Cortex of kidney (tissue), 1 donor: ENCODE data around the gene PCNX1.
"Not testable (repeated sequence)": the region's sequence is repeated elsewhere in the genome, so short reads cannot be mapped to it uniquely, and the experiment has no call there.

Source experiments
- DNase-seq: peaks from one replicate; lab custom pipeline; 2025; lab: John Stamatoyannopoulos, UW

PCNX1 gene

GRCh38 chr14:70907176-70907995, at the start of gene PCNX1:
PCNX1 (plus strand) TSS chr14:70907459; CDS start chr14:70907851, 392 bp downstream.
- no peak for DNase-seq

DNA sequence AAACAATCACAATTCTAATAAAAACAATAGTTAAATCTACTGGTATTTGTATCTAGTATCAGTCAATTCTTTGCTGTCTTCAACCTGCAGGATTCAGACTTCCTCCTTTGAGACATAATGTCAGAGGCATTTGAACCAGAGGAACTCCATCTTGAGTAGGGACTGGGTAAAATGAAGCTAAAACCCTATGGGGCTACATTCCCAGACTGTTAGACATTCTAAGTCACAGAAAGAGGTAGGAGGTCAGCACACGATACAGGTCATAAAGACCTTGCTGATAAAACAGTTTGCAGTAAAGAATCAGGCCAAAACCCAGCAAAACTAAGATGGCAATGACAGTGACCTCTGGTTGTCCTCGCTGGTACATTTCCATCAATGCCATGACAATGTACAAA, 49.8 kb upstream of the PCNX1 start:
- no peak for DNase-seq

DNA sequence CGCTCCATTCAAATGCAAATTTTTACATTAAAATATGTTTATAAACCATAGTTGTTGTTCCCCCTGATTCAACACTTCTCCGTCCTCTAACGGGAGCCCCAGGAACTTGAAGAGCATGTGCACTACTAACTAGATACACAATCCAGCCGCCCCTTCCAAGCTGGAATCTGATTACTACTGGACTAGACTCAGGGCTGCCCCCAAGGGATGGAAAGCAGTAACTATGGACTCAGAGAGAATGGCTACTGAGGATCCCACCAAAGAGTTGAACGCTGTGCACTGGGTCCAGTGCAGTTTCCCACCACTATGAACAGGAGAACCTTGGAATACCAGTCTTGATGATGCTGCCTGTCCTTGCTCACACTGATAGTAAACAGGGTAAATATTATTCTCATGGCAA, 48.6 kb upstream of the PCNX1 start:
- DNase-seq, result no peak

GRCh38 chr14:70866992-70867391, 40.3 kb upstream of the PCNX1 start:
- DNase-seq, result not testable (repeated sequence)

DNA sequence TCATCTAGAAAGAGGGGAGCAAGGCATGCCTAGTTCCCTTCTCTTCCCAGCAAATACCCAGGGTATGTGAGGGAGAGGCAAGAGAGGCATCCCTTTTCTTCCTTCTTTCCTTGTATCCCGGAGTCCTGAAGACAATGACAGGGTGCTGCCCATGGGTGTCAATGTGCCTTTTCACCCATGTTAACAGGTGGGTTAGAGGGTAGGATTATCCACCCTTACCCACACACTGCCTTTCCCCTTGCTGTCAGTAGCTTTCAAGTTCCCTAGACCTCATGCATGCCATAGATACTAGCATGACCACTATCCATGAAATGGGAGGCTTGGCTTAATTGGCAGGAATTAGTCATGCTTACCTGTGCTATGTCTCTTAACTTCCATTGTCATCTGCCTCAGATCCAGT, 36.3 kb upstream of the PCNX1 start:
- no peak for DNase-seq

DNA sequence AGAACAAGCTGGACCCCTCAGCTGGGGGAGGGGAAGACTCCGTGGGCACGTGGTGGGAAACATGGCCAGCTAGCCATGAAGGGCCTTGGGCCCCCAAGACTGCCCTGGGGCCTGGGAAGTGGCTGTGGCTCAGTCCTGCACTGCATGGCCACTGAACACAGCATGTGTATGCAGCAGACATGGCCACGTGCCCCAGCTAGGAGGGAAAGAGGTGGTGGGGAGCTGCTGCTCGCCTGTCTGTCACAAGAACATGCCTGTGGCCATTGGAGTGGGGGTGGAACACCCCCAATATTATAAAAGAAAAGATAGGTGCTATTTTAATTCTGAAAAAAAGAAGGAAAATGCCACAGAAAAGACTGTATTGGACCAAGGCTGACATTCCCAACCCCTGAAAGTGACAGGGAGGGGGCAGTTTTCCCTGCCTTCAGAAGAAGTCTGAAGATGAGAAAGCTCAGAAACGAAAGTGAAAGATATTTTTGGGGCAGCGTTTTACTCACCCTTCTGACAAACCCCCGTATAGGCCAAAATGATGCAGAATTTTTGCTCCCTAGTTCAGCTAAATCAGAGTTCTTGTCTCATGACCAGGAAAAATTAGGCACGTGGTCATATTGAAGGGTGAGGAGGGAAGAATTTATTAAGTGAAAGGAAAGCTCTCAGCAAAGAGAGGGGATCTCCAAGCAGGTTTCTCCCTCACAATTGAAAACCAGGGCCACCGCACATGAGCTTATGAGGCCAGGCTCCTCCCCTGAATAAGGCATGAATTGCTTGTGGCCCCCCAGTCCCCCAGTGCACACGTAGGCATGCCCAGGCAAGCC, 35.2 kb upstream of the PCNX1 start:
- no peak for DNase-seq

- DNase-seq, result no peak
These were observed 34.6 kb upstream of the PCNX1 start for GRCh38 chr14:70872678-70873020.

DNA sequence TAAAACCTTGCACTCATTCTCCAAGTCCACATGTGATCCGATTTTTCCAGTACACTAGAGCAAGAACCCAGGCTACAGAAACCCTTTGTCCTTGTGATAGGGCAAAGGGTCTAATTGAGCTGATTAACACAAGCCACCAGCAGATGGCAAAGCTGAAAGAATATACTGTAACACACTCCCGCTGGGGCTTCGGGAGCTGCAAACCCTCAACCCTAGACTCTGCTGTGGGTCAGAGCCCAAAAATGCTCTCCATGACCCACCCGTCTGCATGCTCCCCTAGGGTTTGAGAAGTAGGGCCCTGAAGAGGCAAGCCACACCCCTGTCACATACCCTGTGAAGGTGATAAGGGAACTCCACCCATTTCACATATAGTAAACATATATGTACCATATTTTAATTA, 33.6 kb upstream of the PCNX1 start:
- no peak for DNase-seq

- DNase-seq, result not testable (repeated sequence)
These were observed 31.3 kb upstream of the PCNX1 start for GRCh38 chr14:70875811-70876460.

GRCh38 chr14:70879448-70879847, 27.8 kb upstream of the PCNX1 start:
- DNase-seq, result no peak

DNA sequence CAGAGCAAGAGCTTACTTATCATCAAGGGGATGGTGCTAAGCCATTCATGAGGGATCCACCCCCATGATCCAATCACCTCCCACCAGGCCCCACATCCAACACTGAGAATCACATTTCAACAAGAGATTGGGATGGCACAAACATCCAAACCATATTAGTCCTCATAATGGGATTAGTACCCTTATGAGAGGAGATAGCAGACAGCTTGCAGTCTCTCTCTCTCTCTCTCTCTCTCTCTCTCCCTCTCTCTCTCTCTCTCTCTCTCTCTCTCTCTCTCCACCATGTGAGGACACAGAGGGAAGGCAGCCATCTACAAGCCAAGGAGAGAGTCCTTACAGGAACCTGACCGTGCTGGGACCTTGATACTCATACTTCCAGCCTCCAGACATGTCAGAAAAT, 26.4 kb upstream of the PCNX1 start:
- DNase-seq, result not testable (repeated sequence)

GRCh38 chr14:70881549-70882177, 25.6 kb upstream of the PCNX1 start:
- no peak for DNase-seq

DNA sequence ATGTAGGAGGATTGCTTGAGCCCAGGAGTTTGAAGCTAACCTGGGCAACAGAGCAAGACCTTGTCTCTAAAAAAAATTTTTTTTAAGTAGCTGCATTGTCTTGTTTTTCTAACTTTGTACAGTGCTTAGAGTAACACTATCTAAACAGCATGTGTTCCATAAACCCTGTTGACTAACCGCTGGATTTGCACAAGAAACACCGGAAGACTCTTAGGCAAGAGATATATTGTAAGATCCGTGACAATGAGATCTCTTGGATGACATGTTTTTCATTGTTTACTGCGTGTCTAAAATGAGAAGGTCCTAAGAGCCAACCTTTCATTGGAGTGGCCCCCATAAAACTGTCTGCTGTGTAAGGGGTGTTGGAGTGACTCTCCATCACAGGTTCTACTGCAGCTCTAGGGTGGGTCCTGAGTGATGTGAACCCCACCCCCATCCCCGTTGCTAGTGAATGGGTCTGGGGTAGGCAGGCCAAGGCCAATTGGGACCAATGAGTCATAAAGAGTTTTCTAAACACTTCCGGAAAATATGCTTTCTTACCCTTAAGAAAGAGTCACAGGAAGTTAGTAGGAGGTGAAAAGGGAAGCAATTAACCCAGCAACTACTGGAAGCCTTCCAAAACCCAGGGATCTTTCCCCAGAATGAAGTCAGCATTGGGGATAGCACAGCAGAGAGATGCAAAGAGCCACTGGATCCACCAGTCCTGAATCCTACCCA, 24.3 kb upstream of the PCNX1 start:
- DNase-seq, result no peak

- no peak for DNase-seq
These were observed 22.5 kb upstream of the PCNX1 start for GRCh38 chr14:70884595-70885342.

DNA sequence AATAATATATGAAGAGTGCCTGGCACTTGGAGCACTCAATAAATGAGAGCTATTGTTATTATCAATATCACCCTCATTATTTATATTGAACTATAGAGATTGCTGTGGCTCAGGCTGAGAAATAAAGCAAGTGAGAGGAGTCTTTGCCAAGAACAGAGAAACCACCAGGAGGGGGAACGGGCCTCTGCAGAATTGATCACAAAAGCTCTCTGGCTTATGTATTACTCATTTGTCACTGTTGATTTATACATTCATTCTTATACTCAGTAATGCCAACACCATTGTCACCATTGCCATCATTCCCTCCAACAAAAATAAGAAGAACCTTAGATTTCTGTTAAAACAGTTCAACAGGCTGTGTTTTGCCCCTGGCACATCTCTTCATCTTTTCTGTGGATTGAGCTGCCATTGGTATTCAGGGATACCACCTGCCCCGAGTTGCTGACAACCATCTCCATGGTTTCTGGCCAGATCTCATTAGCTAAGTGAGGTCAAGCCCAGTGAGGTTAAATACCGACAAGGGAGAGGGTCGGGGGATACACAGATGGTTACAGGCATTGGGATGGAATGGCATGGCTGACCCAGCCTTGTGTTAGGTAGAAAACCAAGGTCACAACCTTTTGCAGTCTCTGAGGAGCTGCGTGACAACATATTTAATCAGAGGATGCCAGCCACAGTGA, 21.8 kb upstream of the PCNX1 start:
- DNase-seq, result no peak

DNA sequence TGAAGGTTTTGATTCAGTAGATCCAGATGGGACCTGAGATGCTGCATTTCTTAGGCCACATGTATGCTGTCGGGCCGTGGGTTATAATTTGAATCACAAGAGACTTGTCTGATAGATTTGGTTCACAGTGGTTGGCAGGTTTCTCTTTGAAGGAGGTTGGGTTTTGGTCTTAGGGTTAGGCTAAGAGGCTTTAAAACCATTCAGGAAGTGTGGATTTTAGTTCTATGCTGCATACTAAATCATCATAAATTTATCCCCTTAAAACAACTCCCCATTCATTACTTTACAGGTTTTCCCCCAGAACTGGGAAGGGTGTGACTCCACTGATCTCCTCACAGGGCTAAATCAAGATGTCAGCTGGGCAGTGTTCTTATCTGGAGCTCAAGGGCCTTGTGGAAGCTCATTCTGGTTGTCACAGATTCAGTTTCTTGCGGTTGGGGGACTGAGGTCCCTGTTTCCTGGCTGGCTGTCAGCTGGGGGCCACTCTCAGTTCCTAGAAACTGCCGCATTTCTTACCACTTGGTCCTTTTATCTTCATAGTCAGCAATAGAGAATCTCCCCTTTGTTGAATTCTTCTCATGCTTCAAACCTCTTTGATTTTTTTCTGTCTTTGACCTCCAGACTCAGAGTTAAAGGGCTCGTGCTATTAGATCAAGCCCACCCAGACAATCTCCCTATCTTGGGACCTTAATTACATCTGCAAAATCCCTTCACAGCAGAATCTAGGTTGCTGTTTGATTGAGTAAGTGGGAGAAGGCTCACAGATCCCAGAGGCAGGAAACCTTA, 20.6 kb upstream of the PCNX1 start:
- DNase-seq, result no peak

DNA sequence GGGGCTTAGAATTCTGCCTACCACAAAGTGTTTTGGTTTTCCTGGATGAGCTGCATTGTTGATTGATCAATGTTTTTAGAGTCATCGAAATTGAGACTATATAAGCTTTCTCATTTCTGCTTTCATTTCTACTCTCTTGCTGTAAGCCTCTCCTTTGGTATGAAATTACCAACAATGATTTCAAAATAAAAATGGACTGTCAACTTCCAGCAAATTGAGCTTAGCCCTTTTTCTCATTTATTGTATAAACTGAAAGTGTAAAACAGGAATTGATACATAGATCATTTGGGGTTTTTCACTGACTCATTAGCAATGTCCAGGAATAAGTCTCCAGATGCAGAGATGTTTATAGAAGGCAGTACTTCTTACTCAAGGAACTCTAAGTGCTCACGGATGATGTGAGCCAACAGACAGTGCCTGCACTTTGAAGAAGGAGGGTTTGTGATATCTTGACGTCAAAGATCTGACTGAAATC, 20.0 kb upstream of the PCNX1 start:
- no peak for DNase-seq

GRCh38 chr14:70887737-70888499, 19.3 kb upstream of the PCNX1 start:
- no peak for DNase-seq
